Calu3 (cell line): Measurements from ENCODE around the gene FXYD6. TPM values are rescaled to one million over a fixed set of nuclear protein-coding genes. Genes with fewer than 3 reads are reported as not detected.
"Not testable (repeated sequence)": the region's sequence is repeated elsewhere in the genome, so short reads cannot be mapped to it uniquely, and the experiment has no call there.

Source experiments
- BruUV-seq: library from RNA; stranded (reverse); fragments of 400-500 nt; replicated peaks from 2 replicates; lab custom pipeline; 2021; lab: Mats Ljungman, UMichigan
- CTCF ChIA-PET: fragments of 300-600 bp; sonication (Branson Sonifier 250); formaldehyde crosslinking; loops from one replicate; lab custom pipeline; 2022; ENCODE audit warnings: antibody characterized with exemption; lab: Charles Lee
- DNase-seq: peaks from one replicate; pipeline ENCODE4 v3.0.0; 2022
- H3K27ac Mint-ChIP-seq: one replicate; pipeline ENCODE4 v1.8.0; 2022; ENCODE audit warnings: mixed read lengths; ENCODE audit not compliant: unreplicated experiment
- H3K27me3 Mint-ChIP-seq: one replicate; pipeline ENCODE4 v1.8.0; 2022; ENCODE audit warnings: mixed read lengths; ENCODE audit not compliant: unreplicated experiment
- H3K36me3 Mint-ChIP-seq: one replicate; pipeline ENCODE4 v1.8.0; 2022; ENCODE audit warnings: mild to moderate bottlenecking, moderate library complexity, mixed read lengths; ENCODE audit not compliant: insufficient read depth, unreplicated experiment
- H3K4me1 Mint-ChIP-seq: one replicate; pipeline ENCODE4 v1.8.0; 2022; ENCODE audit warnings: mild to moderate bottlenecking, low read depth, mixed read lengths; ENCODE audit not compliant: unreplicated experiment
- H3K4me3 Mint-ChIP-seq: one replicate; pipeline ENCODE4 v1.8.0; 2022; ENCODE audit warnings: mild to moderate bottlenecking, low read depth, moderate library complexity, mixed read lengths; ENCODE audit not compliant: unreplicated experiment
- H3K9me3 Mint-ChIP-seq: one replicate; pipeline ENCODE4 v1.8.0; 2022; ENCODE audit warnings: low read depth, mixed read lengths; ENCODE audit not compliant: unreplicated experiment
- intact Hi-C: fragments of 100-400 bp; cut with micrococcal nuclease; formaldehyde crosslinking; loops from one replicate; pipeline ENCODE4 v1.10.0; 2022; ENCODE audit not compliant: unreplicated experiment
- total RNA-seq: library from RNA; stranded (reverse); gene quantifications from 2 replicates; pipeline ENCODE4 v1.2.3, GENCODE V29; 2022
- TF ChIP-seq, protein P1 (sequence below): fragments of 200-600 bp; IDR thresholded peaks from one replicate; pipeline ENCODE4 v1.8.0; 2022; ENCODE audit warnings: antibody characterized with exemption; ENCODE audit not compliant: unreplicated experiment

FXYD6 gene
- total RNA-seq, 1 experiment from 2014 or later = 0.61 TPM

DNA sequence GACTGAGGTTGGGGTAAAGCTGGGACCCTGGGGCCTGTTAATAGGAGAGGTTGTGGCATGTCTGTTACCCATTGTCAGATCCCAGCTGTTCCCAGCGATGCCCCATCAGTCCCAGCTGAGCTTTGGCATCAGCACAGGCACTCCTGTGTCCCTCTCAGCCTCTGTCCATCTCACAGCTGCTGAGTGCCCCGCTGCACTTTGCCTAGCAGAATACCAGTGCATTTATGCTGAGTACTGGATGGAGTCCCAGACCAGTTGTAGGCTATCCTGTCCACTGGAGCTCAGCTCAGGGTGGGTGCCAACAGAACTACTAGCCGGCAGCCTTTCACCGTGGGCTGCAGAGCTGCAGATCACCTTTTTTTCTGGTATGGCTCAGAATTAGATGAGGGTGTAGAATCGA, 9.9 kb downstream of the FXYD6 start:
- CTCF ChIA-PET = no interaction called here
- DNase-seq = no peak
- H3K27me3 Mint-ChIP-seq = peaks cover 36% of the 10 kb centered on the region
- no peak overlapping the region for H3K4me3 Mint-ChIP-seq
- no TSS peak for BruUV-seq
- TF ChIP-seq, protein P1, sequence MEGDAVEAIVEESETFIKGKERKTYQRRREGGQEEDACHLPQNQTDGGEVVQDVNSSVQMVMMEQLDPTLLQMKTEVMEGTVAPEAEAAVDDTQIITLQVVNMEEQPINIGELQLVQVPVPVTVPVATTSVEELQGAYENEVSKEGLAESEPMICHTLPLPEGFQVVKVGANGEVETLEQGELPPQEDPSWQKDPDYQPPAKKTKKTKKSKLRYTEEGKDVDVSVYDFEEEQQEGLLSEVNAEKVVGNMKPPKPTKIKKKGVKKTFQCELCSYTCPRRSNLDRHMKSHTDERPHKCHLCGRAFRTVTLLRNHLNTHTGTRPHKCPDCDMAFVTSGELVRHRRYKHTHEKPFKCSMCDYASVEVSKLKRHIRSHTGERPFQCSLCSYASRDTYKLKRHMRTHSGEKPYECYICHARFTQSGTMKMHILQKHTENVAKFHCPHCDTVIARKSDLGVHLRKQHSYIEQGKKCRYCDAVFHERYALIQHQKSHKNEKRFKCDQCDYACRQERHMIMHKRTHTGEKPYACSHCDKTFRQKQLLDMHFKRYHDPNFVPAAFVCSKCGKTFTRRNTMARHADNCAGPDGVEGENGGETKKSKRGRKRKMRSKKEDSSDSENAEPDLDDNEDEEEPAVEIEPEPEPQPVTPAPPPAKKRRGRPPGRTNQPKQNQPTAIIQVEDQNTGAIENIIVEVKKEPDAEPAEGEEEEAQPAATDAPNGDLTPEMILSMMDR = no peak
- H3K9me3 Mint-ChIP-seq = no peaks in the 10 kb centered on the region
- intact Hi-C loops = no loop called here
- H3K27ac Mint-ChIP-seq = no peak overlapping the region
- no peaks in the 10 kb centered on the region for H3K4me1 Mint-ChIP-seq
- H3K36me3 Mint-ChIP-seq = no peaks in the 10 kb centered on the region

DNA sequence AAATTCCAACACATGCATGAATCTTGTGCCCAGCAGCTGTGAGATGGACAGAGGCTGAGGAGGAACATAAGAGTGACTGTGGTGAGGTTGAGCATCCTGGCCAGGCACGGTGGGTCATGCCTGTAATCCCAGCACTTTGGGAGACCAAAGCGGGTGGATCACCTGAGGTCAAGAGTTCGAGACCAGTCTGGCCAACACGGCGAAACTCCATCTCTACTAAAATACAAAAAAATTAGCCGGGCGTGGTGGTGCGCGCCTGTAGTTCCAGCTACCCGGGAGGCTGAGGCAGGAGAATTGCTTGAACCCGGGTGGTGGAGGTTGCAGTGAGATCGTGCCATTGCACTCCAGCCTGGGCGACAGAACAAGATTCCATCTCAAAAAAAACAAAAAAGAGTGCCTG, 10.9 kb downstream of the FXYD6 start:
- H3K4me1 Mint-ChIP-seq, CTCF ChIA-PET, H3K4me3 Mint-ChIP-seq, intact Hi-C loops, H3K27ac Mint-ChIP-seq, BruUV-seq, H3K36me3 Mint-ChIP-seq, DNase-seq, H3K9me3 Mint-ChIP-seq: not testable (repeated sequence)
- H3K27me3 Mint-ChIP-seq = peaks cover 44% of the 10 kb centered on the region

DNA sequence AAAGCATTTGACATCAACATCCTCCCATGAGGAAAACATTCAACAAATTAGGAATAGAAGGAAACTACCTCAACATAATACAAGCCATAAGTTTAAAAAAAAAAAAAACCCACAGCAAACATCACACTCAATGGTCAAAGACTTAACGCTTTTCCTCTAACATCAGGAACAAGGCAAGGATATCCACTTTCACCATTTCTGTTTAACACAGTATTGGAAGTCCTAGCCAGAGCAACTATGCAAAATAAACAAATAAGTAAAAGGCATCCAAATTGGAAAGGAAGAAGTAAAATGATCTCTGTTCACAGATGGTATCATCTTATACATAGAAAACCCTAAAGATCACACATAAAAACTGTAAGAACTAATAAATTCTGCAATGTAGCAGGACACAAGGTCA, 13.1 kb downstream of the FXYD6 start:
- Mint-ChIP-seq H3K4me3 (no peak overlapping the region), H3K27me3 (peaks cover 64% of the 10 kb centered on the region), H3K36me3 (no peaks in the 10 kb centered on the region), H3K4me1 (no peaks in the 10 kb centered on the region), H3K9me3 (no peaks in the 10 kb centered on the region), H3K27ac (no peak overlapping the region)
- no peak for DNase-seq
- BruUV-seq = no TSS peak
- TF ChIP-seq, protein P1 = no peak
- intact Hi-C loops = no loop called here
- CTCF ChIA-PET = no interaction called here

DNA sequence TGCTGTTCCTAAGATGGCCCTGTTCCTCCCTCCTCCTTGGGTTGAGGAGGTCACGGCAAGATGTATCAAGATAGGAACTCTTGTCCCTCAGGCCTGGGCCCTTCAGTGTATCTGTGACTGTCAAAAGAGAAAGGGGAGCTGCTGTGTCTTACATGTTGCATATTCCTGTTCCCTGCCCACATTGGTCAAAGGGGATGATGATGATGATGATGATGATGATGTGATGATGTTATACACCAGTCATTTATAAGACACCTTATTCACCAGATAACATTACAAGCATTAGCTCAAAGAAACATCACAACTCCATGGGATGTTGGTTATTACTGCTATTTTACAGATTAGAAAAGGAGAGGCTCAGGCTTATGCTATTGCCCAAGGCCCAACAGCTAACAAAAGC, 13.7 kb downstream of the FXYD6 start:
- Mint-ChIP-seq H3K27ac (no peak overlapping the region), H3K36me3 (no peaks in the 10 kb centered on the region), H3K9me3 (no peaks in the 10 kb centered on the region), H3K27me3 (peaks cover 64% of the 10 kb centered on the region), H3K4me1 (no peaks in the 10 kb centered on the region), H3K4me3 (no peak overlapping the region)
- CTCF ChIA-PET = no interaction called here
- DNase-seq = no peak
- TF ChIP-seq, protein P1 = no peak
- BruUV-seq = no TSS peak
- intact Hi-C loops = no loop called here

DNA sequence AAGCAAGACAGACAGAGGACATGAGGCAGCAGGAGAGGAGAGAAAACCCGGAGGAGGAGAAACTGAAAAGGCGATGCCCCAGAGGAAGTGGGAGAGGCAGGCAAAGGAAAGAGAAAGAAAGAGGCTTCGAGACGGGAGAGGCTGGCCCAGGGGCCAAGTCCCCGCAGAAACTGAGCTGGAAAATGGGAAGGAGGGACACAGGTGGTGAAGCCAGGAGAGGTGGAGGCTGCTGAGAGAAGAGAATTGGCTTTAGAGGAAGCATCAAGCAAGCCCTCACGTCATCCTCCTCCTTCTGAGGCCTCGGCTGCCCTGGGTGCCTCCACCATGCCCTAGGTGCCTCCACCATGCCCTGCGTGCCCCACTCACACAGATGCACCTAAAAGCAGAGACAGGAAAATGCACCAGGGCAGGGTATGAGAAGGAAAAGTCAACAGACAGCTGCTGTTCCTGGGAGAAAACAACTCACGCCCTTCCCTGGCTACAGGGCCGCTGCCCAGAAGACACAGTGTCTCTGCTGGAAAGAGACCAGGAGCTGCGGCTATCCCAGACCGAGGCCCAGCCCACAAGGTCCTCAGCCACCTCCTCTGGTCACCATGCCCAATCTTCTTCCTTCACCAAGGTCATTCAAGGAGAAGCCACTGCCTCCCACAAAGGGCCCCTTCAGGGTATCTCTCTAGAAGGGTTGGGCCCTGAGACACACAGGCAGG, 14.3 kb downstream of the FXYD6 start:
- Mint-ChIP-seq H3K4me3 (no peak overlapping the region), H3K9me3 (no peaks in the 10 kb centered on the region), H3K27ac (no peak overlapping the region), H3K4me1 (no peaks in the 10 kb centered on the region), H3K27me3 (peaks cover 64% of the 10 kb centered on the region), H3K36me3 (no peaks in the 10 kb centered on the region)
- TF ChIP-seq, protein P1 = no peak
- CTCF ChIA-PET = no interaction called here
- BruUV-seq = no TSS peak
- DNase-seq = no peak
- intact Hi-C loops = no loop called here
